ENCODE measurements around the gene WNT3A. TPM values are rescaled to one million over a fixed set of nuclear protein-coding genes. Genes with fewer than 3 reads are reported as not detected.

WNT3A gene
- total and polyA plus RNA-seq, 2 experiments from 2014 or later = 0.07 to 0.65 TPM

DNA sequence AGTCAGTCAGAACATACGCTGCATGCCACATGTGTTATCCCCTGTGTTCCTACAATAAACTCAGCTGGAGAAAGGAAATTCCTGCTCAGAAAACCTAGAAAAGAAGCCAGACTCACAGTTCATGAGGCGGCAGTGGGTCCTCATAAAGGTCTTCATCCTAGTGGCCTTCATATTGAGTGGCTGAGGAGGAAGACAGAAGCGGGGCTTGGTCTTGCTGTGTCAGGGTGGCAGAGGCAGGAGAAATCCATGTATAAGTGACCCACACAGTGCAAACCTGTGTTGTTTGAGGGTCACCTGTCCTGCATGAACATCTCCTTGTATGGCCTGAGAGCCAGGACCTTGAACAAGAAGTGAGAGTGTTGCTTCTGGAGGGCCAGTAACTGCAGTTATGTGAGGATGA, 4.0 kb upstream of the WNT3A start (continued):
- TF ChIP-seq, protein P1, sequence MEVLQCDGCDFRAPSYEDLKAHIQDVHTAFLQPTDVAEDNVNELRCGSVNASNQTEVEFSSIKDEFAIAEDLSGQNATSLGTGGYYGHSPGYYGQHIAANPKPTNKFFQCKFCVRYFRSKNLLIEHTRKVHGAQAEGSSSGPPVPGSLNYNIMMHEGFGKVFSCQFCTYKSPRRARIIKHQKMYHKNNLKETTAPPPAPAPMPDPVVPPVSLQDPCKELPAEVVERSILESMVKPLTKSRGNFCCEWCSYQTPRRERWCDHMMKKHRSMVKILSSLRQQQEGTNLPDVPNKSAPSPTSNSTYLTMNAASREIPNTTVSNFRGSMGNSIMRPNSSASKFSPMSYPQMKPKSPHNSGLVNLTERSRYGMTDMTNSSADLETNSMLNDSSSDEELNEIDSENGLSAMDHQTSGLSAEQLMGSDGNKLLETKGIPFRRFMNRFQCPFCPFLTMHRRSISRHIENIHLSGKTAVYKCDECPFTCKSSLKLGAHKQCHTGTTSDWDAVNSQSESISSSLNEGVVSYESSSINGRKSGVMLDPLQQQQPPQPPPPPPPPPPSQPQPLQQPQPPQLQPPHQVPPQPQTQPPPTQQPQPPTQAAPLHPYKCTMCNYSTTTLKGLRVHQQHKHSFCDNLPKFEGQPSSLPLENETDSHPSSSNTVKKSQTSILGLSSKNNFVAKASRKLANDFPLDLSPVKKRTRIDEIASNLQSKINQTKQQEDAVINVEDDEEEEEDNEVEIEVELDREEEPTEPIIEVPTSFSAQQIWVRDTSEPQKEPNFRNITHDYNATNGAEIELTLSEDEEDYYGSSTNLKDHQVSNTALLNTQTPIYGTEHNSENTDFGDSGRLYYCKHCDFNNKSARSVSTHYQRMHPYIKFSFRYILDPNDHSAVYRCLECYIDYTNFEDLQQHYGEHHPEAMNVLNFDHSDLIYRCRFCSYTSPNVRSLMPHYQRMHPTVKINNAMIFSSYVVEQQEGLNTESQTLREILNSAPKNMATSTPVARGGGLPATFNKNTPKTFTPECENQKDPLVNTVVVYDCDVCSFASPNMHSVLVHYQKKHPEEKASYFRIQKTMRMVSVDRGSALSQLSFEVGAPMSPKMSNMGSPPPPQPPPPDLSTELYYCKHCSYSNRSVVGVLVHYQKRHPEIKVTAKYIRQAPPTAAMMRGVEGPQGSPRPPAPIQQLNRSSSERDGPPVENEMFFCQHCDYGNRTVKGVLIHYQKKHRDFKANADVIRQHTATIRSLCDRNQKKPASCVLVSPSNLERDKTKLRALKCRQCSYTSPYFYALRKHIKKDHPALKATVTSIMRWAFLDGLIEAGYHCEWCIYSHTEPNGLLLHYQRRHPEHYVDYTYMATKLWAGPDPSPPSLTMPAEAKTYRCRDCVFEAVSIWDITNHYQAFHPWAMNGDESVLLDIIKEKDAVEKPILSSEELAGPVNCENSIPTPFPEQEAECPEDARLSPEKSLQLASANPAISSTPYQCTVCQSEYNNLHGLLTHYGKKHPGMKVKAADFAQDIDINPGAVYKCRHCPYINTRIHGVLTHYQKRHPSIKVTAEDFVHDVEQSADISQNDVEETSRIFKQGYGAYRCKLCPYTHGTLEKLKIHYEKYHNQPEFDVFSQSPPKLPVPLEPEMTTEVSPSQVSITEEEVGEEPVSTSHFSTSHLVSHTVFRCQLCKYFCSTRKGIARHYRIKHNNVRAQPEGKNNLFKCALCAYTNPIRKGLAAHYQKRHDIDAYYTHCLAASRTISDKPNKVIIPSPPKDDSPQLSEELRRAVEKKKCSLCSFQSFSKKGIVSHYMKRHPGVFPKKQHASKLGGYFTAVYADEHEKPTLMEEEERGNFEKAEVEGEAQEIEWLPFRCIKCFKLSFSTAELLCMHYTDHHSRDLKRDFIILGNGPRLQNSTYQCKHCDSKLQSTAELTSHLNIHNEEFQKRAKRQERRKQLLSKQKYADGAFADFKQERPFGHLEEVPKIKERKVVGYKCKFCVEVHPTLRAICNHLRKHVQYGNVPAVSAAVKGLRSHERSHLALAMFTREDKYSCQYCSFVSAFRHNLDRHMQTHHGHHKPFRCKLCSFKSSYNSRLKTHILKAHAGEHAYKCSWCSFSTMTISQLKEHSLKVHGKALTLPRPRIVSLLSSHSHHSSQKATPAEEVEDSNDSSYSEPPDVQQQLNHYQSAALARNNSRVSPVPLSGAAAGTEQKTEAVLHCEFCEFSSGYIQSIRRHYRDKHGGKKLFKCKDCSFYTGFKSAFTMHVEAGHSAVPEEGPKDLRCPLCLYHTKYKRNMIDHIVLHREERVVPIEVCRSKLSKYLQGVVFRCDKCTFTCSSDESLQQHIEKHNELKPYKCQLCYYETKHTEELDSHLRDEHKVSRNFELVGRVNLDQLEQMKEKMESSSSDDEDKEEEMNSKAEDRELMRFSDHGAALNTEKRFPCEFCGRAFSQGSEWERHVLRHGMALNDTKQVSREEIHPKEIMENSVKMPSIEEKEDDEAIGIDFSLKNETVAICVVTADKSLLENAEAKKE (CRISPR knock-in tag; IDR thresholded peaks at IDR 0.05) = no peak

- Histone ChIP-seq H3K9me2 (ENCODE audit: insufficient read depth) (no peaks in the 10 kb centered on the region), H2AFZ (no peak overlapping the region), H3F3A (replicated peaks; ENCODE audit: low read depth) (0 out of 2 replicates have a peak, but pooled peaks cover 4% of the 10 kb centered on the region), H3K27ac (ENCODE audit: low read depth) (no peak overlapping the region), H4K20me1 (replicated peaks; ENCODE audit: insufficient read depth) (no peaks in the 10 kb centered on the region; the same call in 1 of the 2 replicates), H3K4me1 (ENCODE audit: insufficient read depth) (peaks cover 17% of the 10 kb centered on the region), H3K36me3 (ENCODE audit: insufficient read depth) (no peaks in the 10 kb centered on the region), H3K79me2 (replicated peaks; ENCODE audit: insufficient read depth) (no peaks in the 10 kb centered on the region), H3K27me3 (ENCODE audit: insufficient read depth) (peaks cover 90% of the 10 kb centered on the region), H3K4me3 (no peak overlapping the region), H3K4me2 (no peak overlapping the region; the same call in 1 of the 2 replicates)
- Mint-ChIP-seq H3K9me3 (peaks cover 6% of the 10 kb centered on the region; the same call in 2 of the 3 replicates), H3K36me3 (ENCODE audit: low read depth) (no peaks in the 10 kb centered on the region), H3K27me3 (ENCODE audit: insufficient read depth, low read depth, poor library complexity) (peaks cover 82% of the 10 kb centered on the region), H3K4me1 (peaks cover 25% of the 10 kb centered on the region), H3K4me3 (no peak overlapping the region), H3K27ac (no peak overlapping the region)
- DNase-seq (ENCODE audit: low spot score) (peak; percentile 4), ATAC-seq (no peak)
- TF ChIP-seq JUNB (IDR thresholded peaks at IDR 0.05; ENCODE audit: unreplicated experiment) = no peak
- no peak for TF ChIP-seq POLR2AphosphoS5 (IDR thresholded peaks at IDR 0.05; ENCODE audit: low read depth)
- no peak for TF ChIP-seq NANOG (IDR thresholded peaks at IDR 0.05; ENCODE audit: borderline replicate concordance)
- TF ChIP-seq, protein P1 (CRISPR knock-in tag; IDR thresholded peaks at IDR 0.05) = no peak
Observed at GRCh38 chr1:228003461-228004330, 3.1 kb upstream of the WNT3A start.

Data from GM23338 (cell line).